Prostate gland (tissue), 2 donors: ENCODE results near the gene CHSY1.

ENCODE experiments used
- POLR2A ChIP-seq: fragments of 450-650 bp; IDR thresholded peaks from one replicate; pipeline ENCODE4 v1.6.1; 2016; ENCODE audit warnings: antibody characterized with exemption, mild to moderate bottlenecking
- POLR2AphosphoS5 ChIP-seq: sonication (generic); formaldehyde crosslinking; IDR thresholded peaks from one replicate; pipeline ENCODE4 v1.6.1; 2017; ENCODE audit warnings: antibody characterized with exemption
- TF ChIP-seq, protein P1 (sequence below), 4 experiments: fragments of 200-600 bp in 2 of 4; fragments of 450-650 bp in 2 of 4; sonication (generic) in 2 of 4; IDR thresholded peaks; 1 replicate in 3 of 4; 2 replicates in 1 of 4; pipeline ENCODE4 v1.5.1; 2016 to 2019; ENCODE audit warnings: antibody characterized with exemption in 4 of 4, mild to moderate bottlenecking in 2 of 4, moderate library complexity in 2 of 4

DNA sequence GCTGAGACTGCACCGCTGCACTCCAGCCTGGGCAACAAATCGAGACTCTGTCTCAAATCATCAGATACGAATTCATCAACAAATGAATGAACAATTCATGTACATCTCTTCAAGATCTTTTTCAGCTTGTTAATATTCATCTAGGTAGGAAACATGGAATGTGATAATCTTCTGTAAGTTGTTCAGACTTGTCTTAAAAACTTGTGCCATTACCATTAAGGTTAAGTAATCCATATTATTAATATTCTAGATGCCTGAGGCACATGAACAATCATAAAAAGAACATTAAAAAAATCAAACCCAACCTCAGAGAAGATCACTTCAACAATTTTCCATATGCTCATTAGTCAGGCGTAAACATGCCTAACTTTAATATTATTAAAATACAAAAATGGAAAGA, 36.2 kb downstream of the CHSY1 start:
- TF ChIP-seq POLR2A (no peak), POLR2AphosphoS5 (no peak)
- TF ChIP-seq, protein P1, sequence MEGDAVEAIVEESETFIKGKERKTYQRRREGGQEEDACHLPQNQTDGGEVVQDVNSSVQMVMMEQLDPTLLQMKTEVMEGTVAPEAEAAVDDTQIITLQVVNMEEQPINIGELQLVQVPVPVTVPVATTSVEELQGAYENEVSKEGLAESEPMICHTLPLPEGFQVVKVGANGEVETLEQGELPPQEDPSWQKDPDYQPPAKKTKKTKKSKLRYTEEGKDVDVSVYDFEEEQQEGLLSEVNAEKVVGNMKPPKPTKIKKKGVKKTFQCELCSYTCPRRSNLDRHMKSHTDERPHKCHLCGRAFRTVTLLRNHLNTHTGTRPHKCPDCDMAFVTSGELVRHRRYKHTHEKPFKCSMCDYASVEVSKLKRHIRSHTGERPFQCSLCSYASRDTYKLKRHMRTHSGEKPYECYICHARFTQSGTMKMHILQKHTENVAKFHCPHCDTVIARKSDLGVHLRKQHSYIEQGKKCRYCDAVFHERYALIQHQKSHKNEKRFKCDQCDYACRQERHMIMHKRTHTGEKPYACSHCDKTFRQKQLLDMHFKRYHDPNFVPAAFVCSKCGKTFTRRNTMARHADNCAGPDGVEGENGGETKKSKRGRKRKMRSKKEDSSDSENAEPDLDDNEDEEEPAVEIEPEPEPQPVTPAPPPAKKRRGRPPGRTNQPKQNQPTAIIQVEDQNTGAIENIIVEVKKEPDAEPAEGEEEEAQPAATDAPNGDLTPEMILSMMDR (IDR thresholded peaks at IDR 0.05), result no peak
